HK-2 (cell line): ENCODE data around the gene PNMA8C.
"Not testable (repeated sequence)": the region's sequence is repeated elsewhere in the genome, so short reads cannot be mapped to it uniquely, and the experiment has no call there.

Experiments used
- DNase-seq: peaks from one replicate; pipeline ENCODE4 v3.0.0-alpha.2; 2018; ENCODE audit not compliant: unreplicated experiment

PNMA8C gene

DNA sequence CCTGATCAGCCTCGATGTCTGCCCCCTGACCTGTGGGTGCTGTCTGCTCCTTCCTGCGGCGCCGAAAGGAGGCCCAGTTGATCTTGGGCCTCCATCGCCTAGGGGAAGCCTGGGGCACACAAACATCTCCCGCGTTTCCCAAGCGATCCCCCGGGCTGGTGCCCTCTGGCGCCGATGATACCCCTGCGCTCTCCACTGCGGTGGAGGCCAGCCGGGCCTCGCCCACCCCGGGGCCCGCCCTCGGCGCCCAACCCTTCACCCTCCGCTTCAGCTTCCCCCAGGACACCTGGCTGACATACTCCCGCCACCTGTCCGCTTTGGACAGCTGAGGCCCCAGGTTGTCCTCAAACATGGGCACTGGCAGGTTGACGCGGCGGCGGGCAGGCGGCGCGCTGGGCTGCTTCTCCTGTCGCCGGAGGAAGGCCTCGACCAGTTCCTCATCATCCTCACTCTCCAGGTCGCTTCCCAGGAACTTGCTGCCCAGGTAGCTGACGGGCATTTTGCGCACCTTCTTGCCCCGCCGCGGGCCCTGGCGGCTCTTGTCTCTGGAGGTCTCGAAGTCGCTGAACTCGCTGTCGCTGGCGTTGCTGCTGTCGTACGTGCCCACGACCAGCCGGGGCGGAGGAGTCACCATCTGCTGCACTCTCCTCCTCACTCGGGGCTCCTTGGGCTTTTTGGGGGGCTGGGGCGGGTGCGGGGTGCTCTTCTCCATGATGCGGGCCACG is 16.6 kb downstream of the PNMA8C start:
- no peak for DNase-seq

DNA sequence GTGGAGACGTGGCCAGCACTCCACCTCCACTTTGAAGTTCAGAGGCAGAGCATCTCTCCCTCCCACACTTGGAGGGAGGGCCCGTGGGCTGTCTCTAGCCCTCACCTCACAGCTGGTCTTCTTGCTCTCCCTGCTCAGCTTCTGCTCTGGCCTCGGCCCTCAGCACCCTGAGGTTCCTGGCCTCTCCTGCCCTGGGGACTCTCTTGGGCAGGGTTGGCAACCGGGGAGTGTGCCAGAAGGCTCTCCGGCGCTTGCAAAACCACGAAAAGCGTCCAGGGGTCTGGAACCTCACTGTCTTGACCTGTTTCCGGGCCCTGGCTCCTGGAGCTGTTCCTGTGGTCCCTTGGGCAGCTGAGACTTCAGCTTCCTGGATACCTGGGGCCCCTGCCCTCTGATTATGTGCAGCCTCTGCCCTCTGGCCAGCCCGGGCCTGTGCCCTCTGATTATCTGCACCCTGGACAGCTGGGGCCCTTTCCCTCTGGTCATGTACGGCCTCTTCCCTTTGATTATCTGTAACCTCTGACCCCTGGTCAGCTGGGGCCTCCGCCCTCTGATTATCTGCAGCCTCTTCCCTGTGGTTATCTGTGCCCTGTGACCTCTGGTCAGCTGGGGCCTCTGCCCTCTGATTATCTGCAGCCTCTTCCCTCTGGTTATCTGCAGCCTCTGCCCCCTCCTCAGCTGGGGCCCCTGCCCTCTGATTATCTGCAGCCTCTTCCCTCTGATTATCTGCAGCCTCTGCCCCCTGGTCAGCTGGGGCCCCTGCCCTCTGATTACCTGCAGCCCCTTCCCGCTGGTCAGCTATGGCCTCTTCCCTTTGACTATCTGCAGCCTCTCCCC is 17.4 kb downstream of the PNMA8C start:
- no peak for DNase-seq

DNA sequence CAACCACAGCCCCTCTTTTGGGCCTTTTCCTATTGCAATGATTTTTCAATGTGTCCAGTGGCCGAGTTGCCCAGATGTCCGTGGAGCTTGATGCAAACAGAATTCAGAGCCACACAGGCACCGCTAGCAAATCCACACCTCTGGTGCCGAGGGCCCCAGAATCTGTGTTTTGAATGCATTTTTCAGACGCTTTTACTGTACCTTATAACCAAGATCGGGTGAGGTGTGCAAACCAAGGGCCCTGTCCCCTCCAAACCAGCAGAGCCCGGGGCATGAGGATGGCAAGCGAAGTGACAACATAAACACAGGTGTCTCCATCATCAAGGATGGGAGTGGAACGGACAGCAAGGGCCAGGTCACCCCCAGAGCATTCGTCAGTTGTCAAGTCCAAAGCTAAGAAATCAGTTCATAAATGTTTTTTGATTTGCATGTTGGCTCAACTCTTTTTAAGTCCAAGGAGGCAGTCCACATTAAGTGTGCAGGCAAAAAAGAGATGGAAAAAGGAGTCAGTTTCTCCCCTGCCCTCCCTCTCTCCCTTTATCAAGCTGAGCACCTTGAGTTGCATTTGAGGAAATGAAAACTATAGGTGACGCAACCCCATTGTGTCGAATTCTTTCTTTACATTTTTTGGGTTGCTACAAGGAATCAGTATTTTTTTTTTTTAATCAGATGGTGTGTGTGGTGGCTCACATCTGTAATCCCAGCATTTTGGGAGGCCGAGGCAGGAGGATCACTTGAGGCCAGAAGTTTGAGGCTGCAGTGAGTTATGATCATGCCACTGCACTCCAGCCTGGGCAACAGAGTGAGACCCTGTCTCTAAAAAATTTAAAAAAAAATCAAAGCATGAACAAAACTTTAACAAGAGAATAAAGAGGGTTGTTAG is 18.3 kb downstream of the PNMA8C start:
- DNase-seq, result no peak

DNA sequence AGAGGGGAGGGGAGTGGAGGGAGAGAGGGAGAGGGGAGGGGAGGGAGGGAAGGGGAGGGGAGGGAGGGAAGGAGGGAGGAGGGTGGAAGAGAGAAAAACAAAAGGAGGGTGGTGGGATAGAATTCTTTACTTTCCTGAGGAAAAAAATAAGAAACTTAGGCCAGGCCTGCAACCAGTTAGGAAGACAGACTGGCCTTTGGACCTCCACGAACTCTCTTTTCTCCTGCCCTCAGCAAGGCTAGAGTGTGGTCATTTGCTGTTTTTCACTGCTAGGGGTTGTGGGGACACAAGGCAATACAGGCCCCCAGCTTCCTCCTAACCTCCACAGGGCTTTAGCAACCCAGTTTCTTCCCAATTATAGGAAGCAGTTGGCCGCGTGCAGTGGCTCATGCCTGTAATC is 19.5 kb downstream of the PNMA8C start:
- no peak for DNase-seq

DNA sequence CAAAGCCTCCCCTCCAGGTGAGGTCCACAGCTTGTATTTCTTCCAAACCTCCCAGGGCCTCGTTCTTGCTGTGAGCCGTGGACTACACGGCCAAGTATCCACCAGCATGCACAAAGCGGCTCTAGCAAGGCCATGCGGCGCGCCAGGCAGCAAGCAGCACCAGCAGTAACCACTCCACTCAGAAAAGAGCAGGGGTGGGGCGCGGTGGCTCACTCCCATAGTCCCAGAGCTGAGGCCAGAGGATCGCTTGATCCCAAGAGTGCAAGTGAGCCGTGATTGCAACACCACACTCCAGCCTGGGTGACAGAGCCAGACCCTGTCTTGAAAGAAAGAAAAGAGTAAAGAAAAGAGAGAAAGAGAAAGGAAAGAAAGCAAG is 20.1 kb downstream of the PNMA8C start:
- no peak for DNase-seq

DNA sequence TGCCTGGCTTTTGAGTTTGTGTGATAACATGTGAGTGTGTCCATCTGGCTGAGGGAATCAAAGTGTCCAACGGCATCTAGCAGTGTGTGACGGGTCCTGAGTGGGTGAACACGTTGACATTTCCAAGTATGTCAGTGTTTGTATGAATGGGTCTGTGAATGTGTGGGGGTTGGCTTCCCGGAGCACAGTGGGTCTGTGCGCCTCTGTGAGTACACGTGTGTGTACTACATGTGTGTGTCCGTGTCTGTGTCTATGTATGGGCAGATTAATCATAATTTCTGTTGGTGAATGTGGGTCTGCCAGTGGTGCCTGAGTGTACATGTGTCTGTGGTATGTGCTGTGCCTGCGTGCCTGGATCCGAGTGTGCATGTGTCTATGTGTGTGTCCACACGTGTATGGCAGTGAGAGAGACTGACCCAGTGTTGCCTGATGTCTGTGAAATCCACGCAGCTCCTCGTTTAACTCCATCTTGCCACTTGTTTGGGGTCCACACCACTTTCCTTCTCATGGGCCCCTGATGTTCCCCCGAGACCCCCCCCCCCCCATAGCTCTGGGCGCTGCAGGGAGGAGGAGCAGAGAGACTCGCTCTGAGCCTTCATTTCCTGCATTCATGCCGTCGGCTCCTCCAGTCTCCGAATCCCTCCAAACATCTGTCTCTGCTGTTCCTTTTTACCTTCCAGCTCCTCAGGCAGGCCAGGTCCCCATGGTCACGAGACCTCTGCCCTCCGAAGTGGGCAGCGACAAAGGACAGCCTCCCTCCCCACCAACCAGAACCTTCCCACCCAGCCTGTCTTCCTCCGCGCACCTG is 20.7 kb downstream of the PNMA8C start:
- DNase-seq, result no peak

DNA sequence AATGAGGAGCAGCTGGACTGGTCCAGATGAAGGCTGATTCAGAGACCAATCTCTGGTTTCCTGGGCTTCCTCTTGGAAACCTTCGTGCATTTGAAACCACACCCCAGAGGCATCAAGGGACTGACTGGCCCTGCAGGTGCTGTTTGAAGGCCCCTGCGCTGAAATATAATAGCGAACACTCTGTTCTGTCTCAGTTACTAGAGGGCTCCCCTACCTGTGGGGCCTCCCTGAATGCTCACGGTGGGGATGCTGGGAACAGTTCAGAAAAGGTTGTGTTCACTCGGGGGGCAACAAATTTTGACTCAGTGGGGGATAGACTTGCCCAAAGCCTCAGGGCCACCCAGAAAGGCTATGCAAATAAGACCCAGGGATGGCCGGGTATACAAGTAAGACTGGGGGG is 21.8 kb downstream of the PNMA8C start:
- DNase-seq, result no peak

DNA sequence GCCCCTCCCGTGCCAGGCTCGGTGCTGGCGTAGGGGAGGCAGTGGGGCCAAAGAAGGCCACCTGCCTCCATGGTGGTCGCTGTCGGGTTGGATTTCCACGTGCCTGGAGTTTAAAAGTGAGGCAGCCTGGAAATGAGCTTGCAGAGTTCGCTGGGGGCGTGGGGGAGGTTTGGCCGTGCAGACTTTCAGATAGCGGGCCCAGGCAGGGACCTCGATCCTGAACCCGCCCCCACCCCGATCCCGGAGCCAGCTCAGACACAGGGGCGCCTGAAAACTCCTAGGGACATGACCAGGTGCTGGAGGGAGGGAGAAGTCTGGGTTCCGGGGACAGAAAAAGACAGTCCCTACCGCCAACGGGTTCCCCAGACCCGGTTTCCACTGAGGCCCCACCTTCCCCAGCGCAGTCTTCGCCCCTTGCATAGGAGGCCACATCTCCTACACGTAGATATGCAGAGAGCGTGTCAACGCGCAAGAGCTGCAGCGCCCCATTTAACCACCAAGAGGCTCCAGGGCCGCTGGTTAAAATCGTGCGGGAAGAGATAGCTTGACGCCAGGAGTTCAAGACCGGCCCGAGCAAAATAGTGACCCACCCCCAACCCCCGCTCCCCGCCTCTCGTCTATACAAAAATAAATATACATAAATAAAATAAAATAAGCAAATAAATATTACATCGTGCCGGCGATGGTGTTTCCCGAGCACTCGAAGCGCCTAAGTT is 23.8 kb downstream of the PNMA8C start:
- no peak for DNase-seq

DNA sequence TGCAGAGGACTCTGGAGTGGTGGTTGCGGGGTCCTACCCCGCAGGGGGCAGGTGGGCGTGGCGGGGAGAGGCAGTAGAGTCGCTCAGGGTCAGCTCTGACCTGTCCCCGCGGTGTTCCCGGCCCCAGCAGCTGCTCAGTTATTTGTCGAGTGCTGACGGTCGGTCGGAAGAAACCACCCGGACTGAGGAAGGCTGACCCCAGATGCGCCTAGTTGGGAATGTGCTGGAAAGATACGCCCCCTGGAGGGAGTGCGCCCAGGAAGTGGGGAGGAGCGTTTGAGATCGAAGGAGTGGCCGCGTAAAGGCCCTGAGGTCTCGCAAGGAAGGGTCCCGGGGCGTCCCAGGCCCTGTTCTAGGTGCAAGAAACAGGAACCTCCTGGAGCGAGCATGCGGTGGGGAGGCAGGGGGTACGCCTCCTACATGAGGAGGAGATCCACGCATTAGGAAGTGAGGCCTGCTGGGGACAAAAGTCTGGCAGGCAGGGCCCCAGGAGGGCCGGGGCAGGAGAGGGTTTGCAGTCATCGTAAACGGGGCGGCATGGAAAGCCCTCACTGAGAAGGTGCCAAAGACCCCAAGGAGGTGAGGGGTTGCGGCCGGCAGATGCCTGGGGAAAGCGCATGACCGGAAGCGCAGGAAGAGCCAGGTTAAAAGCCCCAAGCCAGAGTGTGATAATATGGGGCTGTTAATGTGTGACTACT is 24.5 kb downstream of the PNMA8C start:
- DNase-seq, result peak; percentile 69

DNA sequence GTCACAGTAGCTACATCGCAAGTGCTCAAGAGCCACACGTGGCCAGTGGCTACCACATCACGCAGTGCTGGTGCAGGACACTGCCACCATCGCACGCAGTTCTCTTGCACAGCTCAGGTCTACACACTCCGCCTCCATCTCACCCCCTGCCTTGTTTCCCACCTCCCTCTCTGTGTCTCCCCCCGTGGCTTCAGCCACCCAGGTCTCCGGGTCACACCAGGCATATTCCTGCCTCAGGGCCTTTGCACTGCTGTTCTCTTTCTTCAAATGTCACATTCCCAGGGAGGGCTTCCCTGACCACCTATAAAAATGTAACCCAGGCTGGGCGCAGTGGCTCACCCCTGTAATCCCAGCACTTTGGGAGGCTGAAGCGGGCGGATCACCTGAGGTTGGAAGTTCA is 26.0 kb downstream of the PNMA8C start:
- no peak for DNase-seq

DNA sequence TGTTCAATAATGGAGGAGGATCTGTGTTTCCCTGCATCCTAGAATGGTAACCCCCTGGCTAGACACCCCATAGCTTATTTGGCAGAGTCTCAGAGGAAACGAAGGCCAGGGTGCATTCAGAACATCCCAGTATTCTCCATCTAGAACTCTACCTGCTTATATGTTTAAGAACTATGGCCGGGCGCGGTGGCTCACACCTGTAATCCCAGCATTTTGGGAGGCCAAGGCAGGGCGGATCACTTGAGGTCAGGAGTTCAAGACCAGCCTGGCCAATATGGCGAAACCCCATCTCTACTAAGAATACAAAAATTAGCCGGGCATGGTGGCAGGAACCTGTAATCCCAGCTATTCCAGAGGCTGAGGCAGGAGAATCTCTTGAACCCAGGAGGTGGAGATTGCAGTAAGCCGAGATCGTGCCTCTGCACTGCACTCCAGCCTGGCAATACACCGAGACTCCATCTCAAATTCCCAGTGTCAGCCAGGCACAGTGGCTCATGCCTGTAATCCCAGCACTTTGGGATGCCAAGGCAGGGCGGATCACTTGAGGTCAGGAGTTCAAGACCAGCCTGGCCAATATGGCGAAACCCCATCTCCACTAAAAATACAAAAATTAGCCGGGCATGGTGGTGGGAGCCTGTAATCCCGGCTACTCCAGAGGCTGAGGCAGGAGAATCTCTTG is 30.8 kb downstream of the PNMA8C start:
- DNase-seq, result not testable (repeated sequence)

DNA sequence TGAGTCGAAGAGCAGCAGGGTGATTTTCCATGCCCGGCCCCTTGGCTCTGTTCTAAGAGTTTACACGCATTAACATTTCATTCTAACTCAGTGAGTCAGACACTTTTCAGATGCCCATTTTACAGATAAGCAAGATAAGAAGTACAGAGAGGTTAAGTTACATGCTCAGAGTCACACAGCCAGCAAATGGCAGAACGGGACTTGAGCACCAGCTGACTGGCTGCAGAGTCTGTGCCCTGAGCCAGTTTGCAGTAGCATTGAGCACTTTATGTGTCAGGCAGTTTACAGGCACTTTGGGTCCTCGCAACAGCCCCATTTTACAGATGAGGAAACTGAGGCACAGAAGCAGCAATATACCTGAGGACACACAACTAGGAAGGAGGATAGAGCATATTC is 34.3 kb downstream of the PNMA8C start:
- no peak for DNase-seq

DNA sequence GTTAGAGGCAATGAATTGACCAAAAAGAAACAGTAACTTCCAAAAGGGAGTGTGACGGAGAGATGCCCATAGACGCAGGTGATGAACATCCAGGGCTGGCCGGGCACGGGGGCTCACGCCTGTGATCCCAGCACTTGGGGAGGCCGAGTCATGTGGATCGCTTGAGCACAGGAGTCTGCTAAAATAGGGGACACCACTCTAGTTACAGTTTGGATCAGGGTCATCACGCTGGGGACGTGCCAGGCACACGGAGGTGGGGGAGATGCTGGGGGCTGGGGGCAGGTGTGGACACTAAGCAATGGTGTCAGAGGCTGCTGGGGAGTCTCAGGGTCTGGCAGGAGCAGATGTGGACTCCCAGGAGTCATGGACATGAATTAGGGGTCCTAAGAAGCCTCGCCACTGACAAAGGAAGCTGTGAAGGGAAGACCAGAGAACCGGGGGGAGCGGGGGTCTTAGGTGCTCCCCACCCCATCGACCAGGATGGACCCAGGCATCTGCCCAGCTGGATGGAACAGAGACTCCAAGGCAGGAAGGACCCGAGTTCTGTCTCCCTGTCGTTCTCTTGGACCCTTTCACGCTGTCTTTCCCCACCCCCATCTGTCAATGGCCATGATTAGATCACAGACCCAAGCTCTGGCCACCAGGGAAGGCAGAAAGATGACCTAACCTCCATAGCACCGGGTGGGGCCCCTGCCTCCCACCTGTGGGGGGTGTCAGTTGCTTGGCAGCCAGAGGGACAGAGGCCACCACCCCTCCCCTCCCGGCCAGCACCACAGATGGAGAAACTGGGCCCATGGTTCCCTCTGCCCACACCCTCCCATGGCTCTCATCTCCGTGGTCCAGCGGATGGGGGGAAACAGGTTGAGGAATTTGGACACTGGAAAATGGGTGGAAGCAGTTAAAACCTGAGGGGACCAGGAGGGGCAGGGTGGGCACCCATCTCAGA is 35.0 kb downstream of the PNMA8C start:
- DNase-seq, result no peak

DNA sequence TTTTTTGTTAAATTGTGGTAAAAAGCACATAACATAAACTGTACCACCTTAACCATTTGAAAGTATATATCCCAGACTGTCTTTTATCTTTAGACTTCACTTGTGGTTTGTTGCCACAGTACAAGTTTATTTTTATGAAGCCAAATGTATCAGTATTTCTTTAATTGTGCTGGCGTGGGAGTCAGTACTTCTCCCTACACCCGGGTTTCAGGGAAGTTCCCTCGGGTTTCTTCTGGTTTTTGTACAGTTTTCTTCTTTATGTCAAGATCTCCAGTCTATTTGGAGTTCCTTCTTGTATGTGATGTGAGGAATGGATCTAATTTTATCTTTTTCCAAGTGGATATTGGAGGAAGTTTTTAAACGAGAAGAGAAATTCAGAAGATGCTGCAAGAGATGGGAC is 35.9 kb downstream of the PNMA8C start:
- DNase-seq, result no peak

DNA sequence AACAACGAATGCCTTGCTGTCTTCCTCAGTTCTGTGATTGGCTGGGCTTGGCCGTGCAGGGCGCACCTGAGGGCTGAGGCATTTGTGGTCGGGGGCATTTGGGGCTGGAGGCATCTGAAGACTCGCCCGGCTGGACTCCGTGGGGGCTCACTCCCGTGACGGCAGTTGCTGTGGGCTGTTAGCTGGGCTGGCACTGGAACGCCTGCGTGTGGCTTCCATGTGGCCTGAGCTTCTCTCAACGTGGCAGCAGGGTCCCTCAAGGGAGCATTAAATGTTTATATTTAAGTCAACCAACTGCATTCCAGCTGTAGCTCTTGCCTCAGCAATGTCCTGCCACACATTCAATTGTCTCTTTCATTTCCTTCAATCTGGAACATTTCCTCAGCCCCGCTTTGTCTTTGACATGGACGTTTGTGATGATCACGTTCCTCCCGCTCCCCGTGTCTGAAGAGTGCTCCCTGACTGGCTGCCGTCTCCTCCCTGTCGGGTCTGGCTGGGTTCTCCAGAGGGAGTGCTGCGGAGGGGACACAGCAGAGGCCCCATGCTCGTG is 36.4 kb downstream of the PNMA8C start:
- no peak for DNase-seq

DNA sequence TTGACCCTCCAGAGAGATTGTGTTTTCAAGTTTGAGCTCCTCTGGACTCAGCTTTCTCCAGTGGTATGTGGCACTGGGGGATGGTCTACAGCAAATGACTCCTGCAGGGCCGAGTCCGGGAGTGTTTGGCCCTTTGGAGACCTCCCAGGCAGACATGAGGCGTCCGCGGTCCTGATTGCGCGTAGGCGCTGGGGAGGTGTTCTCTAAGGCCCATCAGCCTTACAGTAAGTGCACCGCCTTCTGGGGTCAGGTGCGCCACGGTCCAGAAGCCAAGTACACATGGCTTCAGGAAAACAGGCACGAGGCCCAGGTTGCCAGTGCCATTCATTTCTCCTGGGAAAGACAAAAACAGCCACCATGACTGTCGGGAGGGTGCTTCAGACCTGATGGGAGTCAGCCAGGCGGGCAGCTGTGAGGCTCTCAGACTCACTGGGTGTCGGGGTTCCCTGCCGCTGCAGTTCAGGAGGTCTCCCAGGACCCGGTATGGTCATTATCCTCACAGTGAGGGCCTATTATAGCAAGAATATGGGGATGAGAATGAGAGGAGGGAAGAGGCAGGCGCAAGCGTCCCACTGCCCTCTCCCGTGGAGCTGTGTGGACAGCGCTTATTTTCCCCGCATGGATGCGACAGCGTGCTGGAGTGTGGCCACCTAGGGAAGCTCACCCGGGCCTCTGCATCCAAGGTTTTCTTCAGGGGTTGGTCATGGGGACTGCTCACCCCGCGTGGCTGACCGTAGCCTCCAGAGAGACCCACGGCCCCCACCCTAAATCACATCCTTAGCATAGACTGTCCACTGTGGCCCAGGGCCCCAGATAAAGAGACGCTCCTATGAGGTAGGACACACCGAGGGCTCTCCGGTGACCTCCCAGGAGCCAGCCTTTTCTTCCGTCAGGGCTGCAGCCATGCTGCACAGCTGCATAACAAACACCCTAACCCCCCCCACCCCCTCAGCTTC is 37.2 kb downstream of the PNMA8C start:
- DNase-seq, result no peak

DNA sequence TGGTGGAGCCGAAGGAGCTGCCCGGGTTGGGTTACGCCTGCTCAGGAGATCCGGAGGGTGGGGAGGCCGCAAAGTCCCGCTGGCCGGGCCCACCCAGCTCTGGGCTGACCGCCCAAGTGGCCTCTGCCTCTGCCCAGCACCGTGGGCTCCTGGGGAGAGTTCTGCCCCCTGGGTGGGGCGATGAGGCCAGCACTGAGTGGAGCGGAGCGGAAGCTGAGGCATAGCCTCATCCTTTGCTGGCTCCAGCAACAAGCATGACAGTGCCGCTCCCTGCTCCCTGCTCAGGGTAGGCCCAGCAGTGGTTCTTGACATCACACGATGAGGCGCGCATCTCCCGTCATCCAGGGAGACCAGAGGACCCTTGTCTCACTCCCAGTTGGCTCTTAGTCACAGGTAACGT is 37.9 kb downstream of the PNMA8C start:
- DNase-seq, result no peak
